Measurements from ENCODE around the gene AEBP1.

Gene AEBP1

GRCh38 chr7:44131173-44132029 is 27.3 kb downstream of the AEBP1 start:
- no peak for ATAC-seq (replicated peaks)
- H3K27me3 Mint-ChIP-seq, result peaks cover 0 to 8% of the 10 kb centered on the region in 2 donors

GRCh38 chr7:44132039-44132438 is 27.9 kb downstream of the AEBP1 start:
- Mint-ChIP-seq H3K27me3 (peaks cover 0 to 8% of the 10 kb centered on the region in 2 donors), H3K27ac (peak overlapping the region in 1 of 2 donors; percentile 35), H3K4me1 (ENCODE audit: low read depth in 2 of 2) (no peaks in the 10 kb centered on the region), H3K36me3 (ENCODE audit: insufficient read depth) (no peaks in the 10 kb centered on the region), H3K9me3 (no peaks in the 10 kb centered on the region), H3K4me3 (no peak overlapping the region)
- ATAC-seq (replicated peaks) (no peak), DNase-seq (no peak)

More at GRCh38 chr7:44131173-44132029, 27.3 kb downstream of the AEBP1 start:
- H3K9me3 Mint-ChIP-seq, result no peaks in the 10 kb centered on the region
- no peaks in the 10 kb centered on the region for H3K4me1 Mint-ChIP-seq (ENCODE audit: low read depth in 2 of 2)
- H3K27ac Mint-ChIP-seq, result peak overlapping the region in 1 of 2 donors; percentile 35
- no peak for DNase-seq
- no peaks in the 10 kb centered on the region for H3K36me3 Mint-ChIP-seq (ENCODE audit: insufficient read depth)
- H3K4me3 Mint-ChIP-seq, result no peak overlapping the region

DNA sequence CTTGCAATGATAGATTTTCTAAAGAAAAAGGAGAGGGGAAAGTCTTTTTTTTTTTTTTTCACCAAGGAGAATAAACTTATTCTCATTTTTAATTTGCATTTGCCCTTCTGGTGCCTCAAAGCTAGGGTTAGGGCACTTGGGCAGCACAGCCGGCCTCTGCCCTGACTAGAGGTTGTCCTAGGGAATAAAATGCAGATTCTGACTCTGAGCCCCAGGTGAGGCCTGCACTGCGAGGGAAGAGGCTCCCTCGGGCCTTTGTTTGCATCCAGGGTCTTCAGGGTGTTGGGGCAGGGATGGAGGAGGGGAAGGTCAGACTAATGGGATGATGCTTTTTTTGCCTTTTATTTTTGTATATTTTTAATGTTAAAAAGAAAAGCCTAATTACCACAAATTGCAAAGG is 29.1 kb downstream of the AEBP1 start:
- no peak overlapping the region for H3K27ac Mint-ChIP-seq
- DNase-seq, result no peak
- H3K9me3 Mint-ChIP-seq, result no peaks in the 10 kb centered on the region
- H3K4me1 Mint-ChIP-seq (ENCODE audit: low read depth in 2 of 2), result no peaks in the 10 kb centered on the region
- no peak overlapping the region for H3K4me3 Mint-ChIP-seq
- H3K36me3 Mint-ChIP-seq (ENCODE audit: insufficient read depth), result no peaks in the 10 kb centered on the region
- H3K27me3 Mint-ChIP-seq, result peaks cover 0 to 10% of the 10 kb centered on the region in 2 donors
- ATAC-seq (replicated peaks), result no peak

DNA sequence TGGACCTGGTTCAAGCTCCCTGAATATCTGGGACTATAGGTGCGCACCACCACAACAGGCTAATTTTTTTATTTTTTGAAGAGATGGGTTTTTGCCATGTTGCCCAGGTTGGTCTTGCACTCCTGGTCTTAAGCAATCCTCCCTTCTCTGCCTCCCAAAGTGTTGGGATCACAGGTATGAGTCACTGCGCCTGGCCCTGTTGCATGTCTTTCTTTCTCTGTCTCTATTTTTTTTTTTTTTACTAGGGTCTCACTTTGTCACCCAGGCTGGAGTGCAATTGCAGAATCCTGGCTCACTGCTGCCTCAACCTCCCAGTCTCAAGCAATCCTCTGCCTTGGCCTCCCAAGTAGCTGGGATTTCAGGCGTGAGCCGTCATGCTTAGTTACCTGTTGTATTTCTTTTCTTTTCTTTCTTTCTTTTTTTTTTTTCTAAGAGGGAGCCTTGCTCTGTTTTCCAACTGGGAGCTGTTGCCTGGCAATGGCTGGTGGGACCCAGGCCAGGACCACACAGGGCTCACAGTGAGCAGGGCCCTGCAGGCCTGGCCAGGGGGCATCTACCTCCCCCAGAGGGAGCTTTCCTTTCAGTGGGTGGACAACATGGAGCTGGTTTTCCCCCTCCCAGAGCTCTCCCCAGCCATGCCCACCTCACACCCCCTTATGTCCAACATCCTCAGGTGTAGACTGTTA is 30.9 kb downstream of the AEBP1 start:
- no peak for DNase-seq
- H3K4me1 Mint-ChIP-seq (ENCODE audit: low read depth in 2 of 2), result no peaks in the 10 kb centered on the region
- no peak for ATAC-seq (replicated peaks)
- no peak overlapping the region for H3K27ac Mint-ChIP-seq
- H3K27me3 Mint-ChIP-seq, result peaks cover 5 to 28% of the 10 kb centered on the region in 2 donors
- H3K9me3 Mint-ChIP-seq, result no peaks in the 10 kb centered on the region
- H3K36me3 Mint-ChIP-seq (ENCODE audit: insufficient read depth), result no peaks in the 10 kb centered on the region
- no peak overlapping the region for H3K4me3 Mint-ChIP-seq

GRCh38 chr7:44136731-44137130 is 32.6 kb downstream of the AEBP1 start:
- Mint-ChIP-seq H3K9me3 (no peaks in the 10 kb centered on the region), H3K4me1 (ENCODE audit: low read depth in 2 of 2) (no peaks in the 10 kb centered on the region), H3K36me3 (ENCODE audit: insufficient read depth) (no peaks in the 10 kb centered on the region), H3K27me3 (peaks cover 13 to 38% of the 10 kb centered on the region in 2 donors), H3K27ac (no peak overlapping the region), H3K4me3 (no peak overlapping the region)
- ATAC-seq (replicated peaks) (no peak), DNase-seq (no peak)

- H3K4me3 Mint-ChIP-seq, result no peak overlapping the region
- no peak for DNase-seq
- H3K27ac Mint-ChIP-seq, result no peak overlapping the region
These were observed 34.6 kb downstream of the AEBP1 start for GRCh38 chr7:44138698-44139097.

GRCh38 chr7:44139311-44140010 is 35.3 kb downstream of the AEBP1 start:
- Mint-ChIP-seq H3K9me3 (no peaks in the 10 kb centered on the region), H3K36me3 (ENCODE audit: insufficient read depth) (no peaks in the 10 kb centered on the region), H3K27me3 (peaks cover 13 to 31% of the 10 kb centered on the region in 2 donors), H3K4me3 (no peak overlapping the region), H3K27ac (peak overlapping the region in 1 of 2 donors; percentile 15), H3K4me1 (ENCODE audit: low read depth in 2 of 2) (no peaks in the 10 kb centered on the region)
- ATAC-seq (replicated peaks) (no peak), DNase-seq (no peak)

More at GRCh38 chr7:44138698-44139097, 34.6 kb downstream of the AEBP1 start:
- Mint-ChIP-seq H3K9me3 (no peaks in the 10 kb centered on the region), H3K4me1 (ENCODE audit: low read depth in 2 of 2) (no peaks in the 10 kb centered on the region), H3K27me3 (peaks cover 13 to 31% of the 10 kb centered on the region in 2 donors), H3K36me3 (ENCODE audit: insufficient read depth) (no peaks in the 10 kb centered on the region)
- ATAC-seq (replicated peaks), result no peak

DNA sequence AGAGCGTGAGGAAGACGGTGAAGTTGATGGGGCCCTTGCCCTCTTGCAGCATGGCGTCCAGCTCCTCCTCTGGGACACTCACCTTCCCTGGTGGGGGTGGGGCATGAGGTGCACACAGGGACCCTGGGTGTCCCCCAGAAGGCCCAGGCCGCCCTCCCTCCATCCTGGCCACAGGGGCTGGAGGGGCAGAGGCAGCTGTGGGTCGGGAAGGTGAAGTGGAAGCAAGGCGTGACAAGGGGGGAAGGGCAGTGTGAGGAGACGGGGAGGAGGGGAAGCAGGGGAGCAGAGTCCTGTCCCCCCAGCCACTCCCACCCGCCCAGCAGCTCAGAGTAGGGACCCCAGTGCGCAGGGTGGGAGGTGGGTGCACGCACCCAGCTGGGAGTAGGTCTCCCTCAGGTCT is 36.2 kb downstream of the AEBP1 start:
- no peaks in the 10 kb centered on the region for H3K9me3 Mint-ChIP-seq
- H3K4me3 Mint-ChIP-seq, result no peak overlapping the region
- ATAC-seq (replicated peaks) (no peak), DNase-seq (no peak)
- H3K36me3 Mint-ChIP-seq (ENCODE audit: insufficient read depth), result no peaks in the 10 kb centered on the region
- peak overlapping the region in 1 of 2 donors; percentile 15 for H3K27ac Mint-ChIP-seq
- peaks cover 13 to 35% of the 10 kb centered on the region in 2 donors for H3K27me3 Mint-ChIP-seq
- peaks cover 0 to 4% of the 10 kb centered on the region in 2 donors for H3K4me1 Mint-ChIP-seq (ENCODE audit: low read depth in 2 of 2)

- peak within 1 kb of the TSS in 1 of 2 donors; percentile 15 for H3K27ac Mint-ChIP-seq
- H3K4me1 Mint-ChIP-seq (ENCODE audit: low read depth in 2 of 2), result peaks cover 0 to 7% of the 10 kb centered on the region in 2 donors
- DNase-seq (no peak), ATAC-seq (replicated peaks) (no peak)
- H3K27me3 Mint-ChIP-seq, result peaks cover 13 to 37% of the 10 kb centered on the region in 2 donors
- no peaks in the 10 kb centered on the region for H3K36me3 Mint-ChIP-seq (ENCODE audit: insufficient read depth)
- H3K9me3 Mint-ChIP-seq, result no peaks in the 10 kb centered on the region
- H3K4me3 Mint-ChIP-seq, result no peak within 1 kb of the TSS
These were observed 37.2 kb downstream of the AEBP1 start, which contains the start of gene MYL7 for GRCh38 chr7:44141221-44141850. Gene MYL7, minus strand, starts transcription at chr7:44141332. Its CDS starts 27 bp downstream, at chr7:44141305.

GRCh38 chr7:44142028-44142427 is 37.9 kb downstream of the AEBP1 start:
- no peak for ATAC-seq (replicated peaks)
- Mint-ChIP-seq H3K27me3 (peaks cover 18 to 37% of the 10 kb centered on the region in 2 donors), H3K9me3 (no peaks in the 10 kb centered on the region), H3K36me3 (ENCODE audit: insufficient read depth) (no peaks in the 10 kb centered on the region), H3K4me3 (no peak overlapping the region), H3K27ac (no peak overlapping the region), H3K4me1 (ENCODE audit: low read depth in 2 of 2) (peaks cover 0 to 10% of the 10 kb centered on the region in 2 donors)
- DNase-seq, result no peak

DNA sequence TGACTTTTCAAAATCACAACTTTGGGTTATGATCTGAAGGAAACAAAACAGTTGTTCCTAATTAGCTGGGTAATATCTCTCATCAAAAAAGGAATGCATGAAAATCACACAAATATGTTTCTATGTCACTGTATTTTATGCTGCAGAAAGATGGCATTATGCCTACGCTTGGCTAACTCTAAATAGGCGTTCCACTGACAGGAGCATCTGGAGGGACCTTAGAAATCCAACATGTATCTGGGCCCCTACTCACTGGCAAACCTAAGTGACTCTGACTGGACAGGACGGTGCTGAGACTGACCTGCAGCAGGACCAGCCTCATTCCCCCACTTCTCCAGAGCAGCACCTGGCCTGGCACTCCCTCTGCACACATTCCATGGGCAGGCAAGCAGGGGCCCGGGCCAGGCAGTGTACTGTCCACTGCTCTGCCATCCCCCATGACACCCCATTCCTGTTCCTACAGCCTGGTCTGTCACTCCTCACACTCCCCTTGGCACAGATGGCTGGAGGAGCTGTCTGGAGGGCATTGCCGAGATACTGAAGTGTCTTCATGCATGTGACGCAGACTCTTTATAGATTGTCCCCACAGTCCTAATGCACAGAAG is 39.6 kb downstream of the AEBP1 start:
- peaks cover 0 to 10% of the 10 kb centered on the region in 2 donors for H3K4me1 Mint-ChIP-seq (ENCODE audit: low read depth in 2 of 2)

DNA sequence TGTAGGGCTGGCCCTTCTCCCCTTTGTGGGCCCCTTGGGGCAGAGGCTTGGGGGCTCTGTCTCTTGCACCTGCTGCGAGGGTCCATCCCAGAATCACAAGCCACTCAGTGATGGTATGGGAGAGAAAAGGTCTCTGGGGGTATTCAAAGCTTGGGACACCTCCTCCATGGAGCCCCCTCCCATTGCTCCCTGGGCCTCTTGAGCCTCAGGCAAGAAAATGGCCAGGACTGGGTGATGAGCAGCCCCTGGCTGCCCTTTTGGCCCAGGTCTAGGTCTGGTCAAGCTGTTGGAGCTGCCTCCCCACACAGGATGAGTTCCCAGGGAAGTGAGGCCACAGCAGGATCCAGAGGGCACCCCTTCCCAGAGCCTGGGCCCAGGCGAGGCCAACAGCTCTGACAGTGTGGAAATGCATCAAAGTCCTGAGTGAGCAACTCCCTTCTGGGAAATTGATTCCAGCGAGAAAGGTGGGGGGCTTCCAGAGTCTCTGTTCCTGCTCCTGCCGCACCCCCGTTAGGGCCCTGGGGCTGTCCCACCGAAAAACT is 40.4 kb downstream of the AEBP1 start:
- DNase-seq (no peak), ATAC-seq (replicated peaks) (no peak)
- Mint-ChIP-seq H3K27me3 (peaks cover 18 to 23% of the 10 kb centered on the region in 2 donors), H3K9me3 (no peaks in the 10 kb centered on the region), H3K4me1 (ENCODE audit: low read depth in 2 of 2) (peaks cover 0 to 10% of the 10 kb centered on the region in 2 donors), H3K27ac (no peak overlapping the region), H3K4me3 (no peak overlapping the region), H3K36me3 (ENCODE audit: insufficient read depth) (no peaks in the 10 kb centered on the region)

More for the DNA sequence above, 39.6 kb downstream of the AEBP1 start:
- DNase-seq (no peak), ATAC-seq (replicated peaks) (no peak)
- H3K36me3 Mint-ChIP-seq (ENCODE audit: insufficient read depth), result no peaks in the 10 kb centered on the region
- H3K9me3 Mint-ChIP-seq, result no peaks in the 10 kb centered on the region
- H3K27ac Mint-ChIP-seq, result no peak overlapping the region
- peaks cover 18 to 30% of the 10 kb centered on the region in 2 donors for H3K27me3 Mint-ChIP-seq
- no peak overlapping the region for H3K4me3 Mint-ChIP-seq
